Sigmoid colon (tissue), 7 donors: Measurements from ENCODE around the gene LHX1. TPM values are rescaled to one million over a fixed set of nuclear protein-coding genes. Genes with fewer than 3 reads are reported as not detected.

ENCODE experiments used
- DNase-seq: peaks from one replicate; pipeline ENCODE4 v3.0.0-alpha.2; 2019
- H3K27ac ChIP-seq, 4 donors: fragments of 200-600 bp; sonication (generic); one replicate each; pipeline ENCODE4 v1.5.1; 2016 to 2019; ENCODE audit warnings: mild to moderate bottlenecking in 1 of 4
- H3K27me3 ChIP-seq, 3 donors: fragments of 200-600 bp; sonication (generic); one replicate each; pipeline ENCODE4 v1.5.1; 2019; ENCODE audit warnings: mild to moderate bottlenecking in 1 of 3
- H3K36me3 ChIP-seq, 4 donors: fragments of 200-600 bp; sonication (generic); one replicate each; pipeline ENCODE4 v1.5.1; 2016 to 2019
- H3K4me1 ChIP-seq, 4 donors: fragments of 200-600 bp; sonication (generic); one replicate each; pipeline ENCODE4 v1.5.1; 2017 to 2019
- H3K4me3 ChIP-seq, 4 donors: fragments of 200-600 bp; sonication (generic); one replicate each; pipeline ENCODE4 v1.5.1; 2017 to 2019; ENCODE audit warnings: mild to moderate bottlenecking in 2 of 4, moderate library complexity in 1 of 4
- H3K9me3 ChIP-seq, 4 donors: fragments of 200-600 bp in 3 of 4; sonication (generic) in 3 of 4; one replicate each; pipeline versions ENCODE4 v1.5.1 to v1.6.1; 2013 to 2019
- CTCF ChIP-seq, 4 experiments: fragments of 450-650 bp in 3 of 4; fragments of 200-600 bp in 1 of 4; IDR thresholded peaks; one replicate each; pipeline ENCODE4 v1.5.1; 2016 to 2019; ENCODE audit warnings: antibody characterized with exemption in 4 of 4, mild to moderate bottlenecking in 3 of 4, moderate library complexity in 2 of 4
- EP300 ChIP-seq, 4 donors: sonication (generic); formaldehyde crosslinking; IDR thresholded peaks; one replicate each; pipeline ENCODE4 v1.6.1; 2017; ENCODE audit warnings: antibody characterized with exemption in 4 of 4
- POLR2A ChIP-seq, 2 donors: fragments of 450-650 bp; IDR thresholded peaks; one replicate each; pipeline ENCODE4 v1.6.1; 2016; ENCODE audit warnings: antibody characterized with exemption in 2 of 2, mild to moderate bottlenecking in 2 of 2, moderate library complexity in 2 of 2
- POLR2AphosphoS5 ChIP-seq, 4 donors: sonication (generic); formaldehyde crosslinking; IDR thresholded peaks; one replicate each; pipeline ENCODE4 v1.6.1; 2017; ENCODE audit warnings: antibody characterized with exemption in 4 of 4
- WGBS, 2 donors: extraction: QIAGEN DNeasy Blood & Tissue Kit; methylation state at CpG; one replicate each; pipeline ENCODE4 v1.1.7; 2013; 5-methylcytosine and 5-hydroxymethylcytosine counted together
- intact Hi-C: fragments of 100-400 bp; cut with DNase I; formaldehyde crosslinking; loops from one replicate; pipeline ENCODE4 v1.15.1; 2023
- polyA plus RNA-seq, 3 donors: library from polyadenylated mRNA; stranded (reverse); fragments of 200-250 nt; gene quantifications; one replicate each; pipeline ENCODE4 v1.2.3, GENCODE V29; 2013
- total RNA-seq, 4 donors: library from RNA; depleted of rRNA; stranded (reverse); fragments of >200 nt; gene quantifications; one replicate each; pipeline ENCODE4 v1.1.0, GENCODE V29; 2016
- donor health status: healthy with polysubstance abuse.
- donor health status: Bipolar disorder and iron deficiency.
- donor health status: healthy.

Gene LHX1
- total and polyA plus RNA-seq, 7 donors: not detected

- H3K27me3 ChIP-seq: peaks cover 9 to 55% (median 33%) of the 10 kb centered on the region in 3 donors
- TF ChIP-seq CTCF (IDR thresholded peaks at IDR 0.05): no peak
- no peak for TF ChIP-seq POLR2AphosphoS5 (IDR thresholded peaks at IDR 0.05)
- TF ChIP-seq EP300 (IDR thresholded peaks at IDR 0.05): no peak
- TF ChIP-seq POLR2A (IDR thresholded peaks at IDR 0.05): no peak
- intact Hi-C loops: no loop called here
- 48 to 53% methylated on average over 3 of the region's 3 CpGs for WGBS, 2 donors
- no peaks in the 10 kb centered on the region for H3K36me3 ChIP-seq
- no peak overlapping the region for H3K27ac ChIP-seq
- no peak for DNase-seq
- no peak overlapping the region for H3K4me3 ChIP-seq
- H3K4me1 ChIP-seq: no peaks in the 10 kb centered on the region
- H3K9me3 ChIP-seq: no peaks in the 10 kb centered on the region
Measured at GRCh38 chr17:36918211-36918691, 19.0 kb upstream of the LHX1 start.

GRCh38 chr17:36919407-36919968, 17.8 kb upstream of the LHX1 start:
- no peak overlapping the region for H3K27ac ChIP-seq
- no peaks in the 10 kb centered on the region for H3K36me3 ChIP-seq
- intact Hi-C loops: no loop called here
- TF ChIP-seq POLR2AphosphoS5 (IDR thresholded peaks at IDR 0.05): no peak
- no peak for TF ChIP-seq EP300 (IDR thresholded peaks at IDR 0.05)
- TF ChIP-seq CTCF (IDR thresholded peaks at IDR 0.05): no peak
- TF ChIP-seq POLR2A (IDR thresholded peaks at IDR 0.05): no peak
- no peaks in the 10 kb centered on the region for H3K4me1 ChIP-seq
- DNase-seq: no peak
- H3K27me3 ChIP-seq: peaks cover 9 to 52% (median 29%) of the 10 kb centered on the region in 3 donors
- whole genome bisulfite sequencing, 2 donors: 76% methylated on average over 7 of the region's 7 CpGs
- H3K4me3 ChIP-seq: no peak overlapping the region
- H3K9me3 ChIP-seq: no peaks in the 10 kb centered on the region

GRCh38 chr17:36920032-36921005, 17.0 kb upstream of the LHX1 start:
- WGBS, 2 donors: 34 to 46% methylated on average over 18 of the region's 18 CpGs
- Histone ChIP-seq H3K36me3 (no peaks in the 10 kb centered on the region), H3K4me3 (no peak overlapping the region), H3K27ac (no peak overlapping the region), H3K9me3 (no peaks in the 10 kb centered on the region), H3K4me1 (no peaks in the 10 kb centered on the region), H3K27me3 (peaks cover 9 to 59% (median 31%) of the 10 kb centered on the region in 3 donors)
- intact Hi-C loops: no loop called here
- TF ChIP-seq POLR2A (IDR thresholded peaks at IDR 0.05) (no peak), POLR2AphosphoS5 (IDR thresholded peaks at IDR 0.05) (no peak), CTCF (IDR thresholded peaks at IDR 0.05) (no peak), EP300 (IDR thresholded peaks at IDR 0.05) (no peak)
- no peak for DNase-seq

- Histone ChIP-seq H3K27me3 (peaks cover 9 to 62% (median 35%) of the 10 kb centered on the region in 3 donors), H3K9me3 (no peaks in the 10 kb centered on the region), H3K4me1 (no peaks in the 10 kb centered on the region), H3K36me3 (no peaks in the 10 kb centered on the region), H3K4me3 (no peak overlapping the region), H3K27ac (no peak overlapping the region)
- DNase-seq: no peak
- 75 to 80% methylated on average over 7 of the region's 7 CpGs for WGBS, 2 donors
- no peak for TF ChIP-seq EP300 (IDR thresholded peaks at IDR 0.05)
- TF ChIP-seq CTCF (IDR thresholded peaks at IDR 0.05): no peak
- no peak for TF ChIP-seq POLR2A (IDR thresholded peaks at IDR 0.05)
- no peak for TF ChIP-seq POLR2AphosphoS5 (IDR thresholded peaks at IDR 0.05)
- intact Hi-C loops: no loop called here
Measured at GRCh38 chr17:36921095-36921851, 16.0 kb upstream of the LHX1 start.
